Caco-2 (cell line): ENCODE measurements around the gene KRTAP12-4. TPM values are rescaled to one million over a fixed set of nuclear protein-coding genes. Genes with fewer than 3 reads are reported as not detected.
"Not testable (repeated sequence)": the region's sequence is repeated elsewhere in the genome, so short reads cannot be mapped to it uniquely, and the experiment has no call there.

ENCODE experiments used
- BruUV-seq: library from RNA; stranded (reverse); fragments of 400-500 nt; replicated peaks from 2 replicates; lab custom pipeline; 2021; lab: Mats Ljungman, UMichigan
- CTCF ChIA-PET: fragments of 300-600 bp; sonication (Branson Sonifier 250); formaldehyde crosslinking; loops from one replicate; lab custom pipeline; 2022; ENCODE audit warnings: antibody characterized with exemption; lab: Charles Lee
- POLR2A ChIA-PET: fragments of 300-600 bp; sonication (Branson Sonifier 250); formaldehyde crosslinking; loops from one replicate; lab custom pipeline; 2022; ENCODE audit warnings: antibody characterized with exemption; lab: Charles Lee
- DNase-seq, 2 experiments: peaks; one replicate each; pipeline versions ENCODE4 v3.0.0 to v3.0.0-alpha.2; 2020 to 2022
- H3K27me3 ChIP-seq: replicated peaks from 2 replicates; pipeline ENCODE4 v1.6.0; 2011; ENCODE audit warnings: low read length; ENCODE audit not compliant: control insufficient read depth, insufficient read depth
- H3K36me3 ChIP-seq: 2 replicates; pipeline ENCODE4 v1.5.1; 2011; ENCODE audit warnings: low read length; ENCODE audit not compliant: control insufficient read depth, insufficient read depth
- H3K4me1 ChIP-seq: fragments of 250-450 bp; sonication (Bioruptor Pico); 2 replicates; pipeline ENCODE4 v1.5.1; 2020; ENCODE audit warnings: mild to moderate bottlenecking
- H3K4me3 ChIP-seq: 2 replicates; pipeline ENCODE4 v1.5.1; 2011; ENCODE audit warnings: low read depth, mild to moderate bottlenecking, control low read depth, low read length
- H3K9me3 ChIP-seq: fragments of 250-450 bp; sonication (Bioruptor Pico); 2 replicates; pipeline ENCODE4 v1.5.1; 2020; ENCODE audit warnings: mild to moderate bottlenecking, moderate library complexity
- H3K27ac Mint-ChIP-seq: one replicate; pipeline ENCODE4 v1.8.0; 2022; ENCODE audit warnings: mixed read lengths; ENCODE audit not compliant: unreplicated experiment
- H3K27me3 Mint-ChIP-seq: one replicate; pipeline ENCODE4 v1.8.0; 2022; ENCODE audit warnings: mixed read lengths; ENCODE audit not compliant: insufficient read depth, unreplicated experiment
- H3K36me3 Mint-ChIP-seq: one replicate; pipeline ENCODE4 v1.8.0; 2022; ENCODE audit warnings: mild to moderate bottlenecking, mixed read lengths; ENCODE audit not compliant: insufficient read depth, unreplicated experiment
- H3K4me1 Mint-ChIP-seq: one replicate; pipeline ENCODE4 v1.8.0; 2022; ENCODE audit warnings: low read depth, mixed read lengths; ENCODE audit not compliant: unreplicated experiment
- H3K4me3 Mint-ChIP-seq: one replicate; pipeline ENCODE4 v1.8.0; 2022; ENCODE audit warnings: mild to moderate bottlenecking, moderate library complexity, mixed read lengths; ENCODE audit not compliant: unreplicated experiment
- H3K9me3 Mint-ChIP-seq: one replicate; pipeline ENCODE4 v1.8.0; 2022; ENCODE audit warnings: mixed read lengths; ENCODE audit not compliant: unreplicated experiment
- CTCF ChIP-seq, 2 experiments: fragments of 200-600 bp in 1 of 2; IDR thresholded peaks; 1 replicate in 1 of 2; 2 replicates in 1 of 2; pipeline versions ENCODE4 v1.5.1 to v1.8.0; 2011 to 2022; ENCODE audit warnings: antibody characterized with exemption in 1 of 2, control low read depth in 1 of 2, inconsistent platforms in 1 of 2, low read depth in 1 of 2, low read length in 1 of 2, mild to moderate bottlenecking in 1 of 2, moderate library complexity in 1 of 2; ENCODE audit not compliant: insufficient read depth in 1 of 2, severe bottlenecking in 1 of 2, unreplicated experiment in 1 of 2
- intact Hi-C: fragments of 100-400 bp; cut with micrococcal nuclease; formaldehyde crosslinking; loops from one replicate; pipeline ENCODE4 v1.10.0; 2022; ENCODE audit not compliant: unreplicated experiment
- total RNA-seq: library from RNA; stranded (reverse); gene quantifications from 2 replicates; pipeline ENCODE4 v1.2.3, GENCODE V29; 2022

Gene KRTAP12-4
- total RNA-seq, 1 experiment from 2014 or later = not detected

GRCh38 chr21:44697811-44698734 lies 43.6 kb upstream of the KRTAP12-4 start:
- peaks cover 9% of the 10 kb centered on the region; the same call in 1 of the 2 replicates for H3K4me1 ChIP-seq
- BruUV-seq = no TSS peak
- POLR2A ChIA-PET = no interaction called here
- Mint-ChIP-seq H3K36me3 (no peaks in the 10 kb centered on the region), H3K4me1 (peaks cover 12% of the 10 kb centered on the region), H3K4me3 (no peak overlapping the region), H3K9me3 (peaks cover 11% of the 10 kb centered on the region), H3K27me3 (peaks cover 3% of the 10 kb centered on the region), H3K27ac (no peak overlapping the region)
- peak in 1 of 2 experiments; percentile 8 for TF ChIP-seq CTCF (IDR thresholded peaks at IDR 0.05; ENCODE audit: insufficient read depth in 1 of 2, low read depth in 1 of 2, low read length in 1 of 2, severe bottlenecking in 1 of 2, unreplicated experiment in 1 of 2)
- H3K9me3 ChIP-seq = no peaks in the 10 kb centered on the region; the same call in 1 of the 2 replicates
- CTCF ChIA-PET = interaction anchor here (0.8 kb wide), 1 partner anchor 44 kb away, joined by 3 read pairs; no protein-coding TSS in a partner anchor
- intact Hi-C loops = loop anchor here (2.0 kb wide), 1 partner anchor 25 kb away; no protein-coding TSS in a partner anchor
- H3K36me3 ChIP-seq = no peaks in the 10 kb centered on the region
- H3K27me3 ChIP-seq = no peaks in the 10 kb centered on the region
- no peak overlapping the region for H3K4me3 ChIP-seq
- peak; percentile 24 to 61 for DNase-seq

GRCh38 chr21:44697172-44697810 lies 42.8 kb upstream of the KRTAP12-4 start, which contains the start of gene KRTAP10-12:
KRTAP10-12 (plus strand) TSS chr21:44697172; CDS start chr21:44697202, 30 bp downstream.
- H3K36me3 ChIP-seq, H3K9me3 ChIP-seq, H3K4me3 ChIP-seq, H3K27me3 ChIP-seq, H3K36me3 Mint-ChIP-seq, BruUV-seq, POLR2A ChIA-PET, H3K4me1 ChIP-seq, H3K27me3 Mint-ChIP-seq, H3K27ac Mint-ChIP-seq, H3K4me3 Mint-ChIP-seq: not testable (repeated sequence)
- CTCF ChIA-PET = interaction anchor here (0.8 kb wide), 1 partner anchor 45 kb away, joined by 3 read pairs; no protein-coding TSS in a partner anchor
- intact Hi-C loops = loop anchor here (2.0 kb wide), 1 partner anchor 24 kb away; no protein-coding TSS in a partner anchor
- DNase-seq = peak in 1 of 2 experiments; percentile 26
- Mint-ChIP-seq H3K4me1 (peaks cover 12% of the 10 kb centered on the region), H3K9me3 (peaks cover 19% of the 10 kb centered on the region)

GRCh38 chr21:44696572-44696971 lies 42.1 kb upstream of the KRTAP12-4 start:
- Histone ChIP-seq H3K9me3 (peaks cover 8% of the 10 kb centered on the region), H3K27me3 (no peaks in the 10 kb centered on the region), H3K4me1 (peaks cover 9% of the 10 kb centered on the region; the same call in 1 of the 2 replicates), H3K4me3 (no peak overlapping the region), H3K36me3 (no peaks in the 10 kb centered on the region)
- Mint-ChIP-seq H3K9me3 (peaks cover 24% of the 10 kb centered on the region), H3K36me3 (no peaks in the 10 kb centered on the region), H3K4me3 (no peak overlapping the region), H3K27me3 (no peaks in the 10 kb centered on the region), H3K27ac (no peak overlapping the region), H3K4me1 (peaks cover 12% of the 10 kb centered on the region)
- CTCF ChIA-PET = no interaction called here
- POLR2A ChIA-PET = no interaction called here
- DNase-seq = no peak
- no TSS peak for BruUV-seq
- intact Hi-C loops = loop anchor here (2.0 kb wide), 1 partner anchor 24 kb away; no protein-coding TSS in a partner anchor
- no peak for TF ChIP-seq CTCF (IDR thresholded peaks at IDR 0.05; ENCODE audit: insufficient read depth in 1 of 2, low read depth in 1 of 2, low read length in 1 of 2, severe bottlenecking in 1 of 2, unreplicated experiment in 1 of 2)
